Tongue (tissue), 2 donors: Measurements from ENCODE around the gene CARMIL3. TPM values are rescaled to one million over a fixed set of nuclear protein-coding genes. Genes with fewer than 3 reads are reported as not detected.

Source experiments
- DNase-seq: peaks from one replicate; pipeline ENCODE4 v3.0.0-alpha.2; 2015
- total RNA-seq: library from RNA; depleted of rRNA; stranded (reverse); fragments of >200 nt; gene quantifications from one replicate; pipeline ENCODE4 v1.2.3, GENCODE V29; 2014

CARMIL3 gene
- total RNA-seq, 1 donor from 2014 or later, result 0.72 TPM

GRCh38 chr14:24062216-24062980 is 10.6 kb downstream of the CARMIL3 start:
- DNase-seq, result peak; percentile 8

GRCh38 chr14:24063263-24063836 is 11.5 kb downstream of the CARMIL3 start:
- DNase-seq, result no peak

- DNase-seq, result no peak
Measured at GRCh38 chr14:24064091-24064795, 12.4 kb downstream of the CARMIL3 start.

GRCh38 chr14:24064856-24065255 is 13.0 kb downstream of the CARMIL3 start:
- DNase-seq, result no peak

- DNase-seq, result no peak
Measured at GRCh38 chr14:24065408-24065807, 13.6 kb downstream of the CARMIL3 start.

- no peak for DNase-seq
Measured at GRCh38 chr14:24066496-24067132, 14.8 kb downstream of the CARMIL3 start.

GRCh38 chr14:24067133-24068082 is 15.6 kb downstream of the CARMIL3 start:
- no peak for DNase-seq

GRCh38 chr14:24068711-24069410 is 17.1 kb downstream of the CARMIL3 start:
- DNase-seq, result no peak

GRCh38 chr14:24069411-24069735 is 17.6 kb downstream of the CARMIL3 start:
- no peak for DNase-seq

- no peak for DNase-seq
Measured at GRCh38 chr14:24070285-24071143, 18.7 kb downstream of the CARMIL3 start.

GRCh38 chr14:24071144-24071697 is 19.4 kb downstream of the CARMIL3 start, which contains the start of gene CPNE6:
Gene CPNE6, plus strand, starts transcription at chr14:24071562. Its CDS starts 1,375 bp downstream, at chr14:24072937.
- DNase-seq, result no peak

- DNase-seq, result no peak
Measured at GRCh38 chr14:24071836-24072430, 20.1 kb downstream of the CARMIL3 start.

GRCh38 chr14:24072436-24072835 is 20.6 kb downstream of the CARMIL3 start:
- no peak for DNase-seq

GRCh38 chr14:24072881-24073877 is 21.4 kb downstream of the CARMIL3 start:
- no peak for DNase-seq

- DNase-seq, result no peak
Measured at GRCh38 chr14:24074625-24075484, 23.0 kb downstream of the CARMIL3 start.

GRCh38 chr14:24075485-24076301 is 23.9 kb downstream of the CARMIL3 start:
- DNase-seq, result no peak
